IMR-90 (cell line): ENCODE data around the gene MAT2B. TPM values are rescaled to one million over a fixed set of nuclear protein-coding genes. Genes with fewer than 3 reads are reported as not detected.

Experiments used
- ATAC-seq: fragments of 200-7000 bp; cut with Tn5 transposase; 2 replicates; pipeline ENCODE4 v1.9.1; 2020; ENCODE audit warnings: low read depth, mild to moderate bottlenecking, moderate library complexity
- BruUV-seq: library from RNA; stranded (reverse); fragments of 400-500 nt; replicated peaks from 2 replicates; lab custom pipeline; 2021; lab: Mats Ljungman, UMichigan
- CTCF ChIA-PET: fragments of 300-600 bp; formaldehyde crosslinking; extraction: SDS; loops from one replicate; lab custom pipeline; 2021; ENCODE audit warnings: antibody characterized with exemption; lab: Yijun Ruan, JAX
- POLR2A ChIA-PET: fragments of 300-600 bp; sonication (Branson Sonifier 250); formaldehyde crosslinking; loops from one replicate; lab custom pipeline; 2022; ENCODE audit warnings: antibody characterized with exemption; ENCODE audit not compliant: unreplicated experiment; lab: Charles Lee
- DNase-seq: peaks from one replicate; pipeline ENCODE4 v3.0.0; 2013
- H2AFZ ChIP-seq: replicated peaks from 2 replicates; pipeline ENCODE3; 2013; ENCODE audit warnings: low read length, mild to moderate bottlenecking; ENCODE audit not compliant: poor library complexity
- H2AK5ac ChIP-seq: 2 replicates; pipeline ENCODE4 v1.6.1; 2013; ENCODE audit warnings: low read depth, low read length, inconsistent platforms
- H2AK9ac ChIP-seq: replicated peaks from 2 replicates; pipeline ENCODE3; 2013; ENCODE audit warnings: mild to moderate bottlenecking, low read depth, low read length, moderate library complexity; ENCODE audit not compliant: poor library complexity
- H2BK120ac ChIP-seq: 2 replicates; pipeline ENCODE4 v1.6.1; 2013; ENCODE audit warnings: low read depth, low read length, inconsistent platforms
- H2BK15ac ChIP-seq: 3 replicates; pipeline ENCODE4 v1.6.1; 2013; ENCODE audit warnings: low read depth, low read length, inconsistent platforms
- H2BK20ac ChIP-seq: 2 replicates; pipeline ENCODE4 v1.6.1; 2013; ENCODE audit warnings: low read depth, mild to moderate bottlenecking, inconsistent platforms, low read length, moderate library complexity
- H2BK5ac ChIP-seq: 2 replicates; pipeline ENCODE4 v1.6.1; 2013; ENCODE audit warnings: mild to moderate bottlenecking, low read depth, low read length, inconsistent platforms; ENCODE audit not compliant: poor library complexity, severe bottlenecking
- H3K14ac ChIP-seq: replicated peaks from 2 replicates; pipeline ENCODE4 v1.6.1; 2013; ENCODE audit warnings: low read depth, low read length, inconsistent platforms
- H3K18ac ChIP-seq: 2 replicates; pipeline ENCODE4 v1.6.1; 2013; ENCODE audit warnings: low read depth, low read length, control low read depth
- H3K23ac ChIP-seq: 2 replicates; pipeline ENCODE4 v1.6.1; 2013; ENCODE audit warnings: low read depth, low read length, inconsistent platforms
- H3K27ac ChIP-seq: 2 replicates; pipeline ENCODE4 v1.5.1; 2013; ENCODE audit warnings: mild to moderate bottlenecking, control low read depth, low read length; ENCODE audit not compliant: insufficient read depth
- H3K27me3 ChIP-seq: 2 replicates; pipeline ENCODE4 v1.6.1; 2013; ENCODE audit warnings: low read length; ENCODE audit not compliant: control insufficient read depth, insufficient read depth
- H3K36me3 ChIP-seq: 2 replicates; pipeline ENCODE4 v1.6.1; 2013; ENCODE audit warnings: low read length, mixed read lengths; ENCODE audit not compliant: control insufficient read depth, insufficient read depth
- H3K4ac ChIP-seq: 2 replicates; pipeline ENCODE4 v1.6.1; 2013; ENCODE audit warnings: low read depth, low read length, inconsistent platforms
- H3K4me1 ChIP-seq: 2 replicates; pipeline ENCODE4 v1.6.1; 2013; ENCODE audit warnings: low read length, mixed read lengths; ENCODE audit not compliant: control insufficient read depth, insufficient read depth
- H3K4me2 ChIP-seq: 2 replicates; pipeline ENCODE4 v1.6.1; 2013; ENCODE audit warnings: low read depth, mild to moderate bottlenecking, control low read depth, low read length, moderate library complexity
- H3K4me3 ChIP-seq: 2 replicates; pipeline ENCODE4 v1.5.1; 2013; ENCODE audit warnings: low read depth, mild to moderate bottlenecking, control low read depth, low read length, moderate library complexity; ENCODE audit not compliant: insufficient read depth
- H3K56ac ChIP-seq: 2 replicates; pipeline ENCODE4 v1.6.1; 2013; ENCODE audit warnings: low read length, inconsistent platforms; ENCODE audit not compliant: insufficient read depth; ENCODE audit errors: extremely low read depth
- H3K79me1 ChIP-seq, 2 experiments: 2 replicates each; pipeline ENCODE4 v1.6.1; 2013; ENCODE audit warnings: low read length in 2 of 2, inconsistent platforms in 1 of 2, low read depth in 1 of 2
- H3K9ac ChIP-seq: 2 replicates; pipeline ENCODE4 v1.6.1; 2013; ENCODE audit warnings: low read depth, low read length, control low read depth
- H3K9me1 ChIP-seq: 2 replicates; pipeline ENCODE4 v1.6.1; 2013; ENCODE audit warnings: low read length, inconsistent platforms; ENCODE audit not compliant: insufficient read depth
- H3K9me3 ChIP-seq: 2 replicates; pipeline ENCODE4 v1.6.1; 2013; ENCODE audit warnings: low read length; ENCODE audit not compliant: control insufficient read depth, insufficient read depth
- H4K20me1 ChIP-seq: 2 replicates; pipeline ENCODE4 v1.6.1; 2013; ENCODE audit warnings: low read length, inconsistent platforms; ENCODE audit not compliant: insufficient read depth
- H4K5ac ChIP-seq: 2 replicates; pipeline ENCODE4 v1.6.1; 2013; ENCODE audit warnings: mild to moderate bottlenecking, low read depth, low read length, control low read depth
- H4K8ac ChIP-seq, 2 experiments: 2 replicates each; pipeline ENCODE4 v1.6.1; 2013; ENCODE audit warnings: low read depth in 2 of 2, low read length in 2 of 2, control low read depth in 1 of 2, inconsistent platforms in 1 of 2
- H4K91ac ChIP-seq: 2 replicates; pipeline ENCODE4 v1.6.1; 2013; ENCODE audit warnings: low read depth, low read length, inconsistent platforms; ENCODE audit not compliant: insufficient read depth
- CEBPB ChIP-seq: IDR thresholded peaks from 2 replicates; pipeline ENCODE4 v1.6.1; 2012; ENCODE audit warnings: low read depth, low read length, improper control_type of control experiment
- FOS ChIP-seq: fragments of 150-350 bp; IDR thresholded peaks from 2 replicates; pipeline ENCODE4 v1.6.1; 2016; ENCODE audit warnings: low read depth, low read length
- WGBS, 2 experiments: methylation state at CpG; one replicate each; pipeline versions ENCODE4 v1.1.5 to v1.1.7; 2013; ENCODE audit warnings: missing lambda C conversion rate in 2 of 2; ENCODE audit not compliant: insufficient read length in 1 of 2; ENCODE audit errors: extremely low coverage in 2 of 2; 5-methylcytosine and 5-hydroxymethylcytosine counted together
- dilution Hi-C: fragments of 300-500 bp; cut with HindIII; formaldehyde crosslinking; loops from one replicate; pipeline ENCODE4 v1.14.3; 2018; ENCODE audit warnings: low sequenced_read_pairs; ENCODE audit not compliant: unreplicated experiment
- in situ Hi-C: fragments of 300-500 bp; cut with MboI; formaldehyde crosslinking; loops from 3 replicates; pipeline ENCODE4 v1.14.3; 2019; ENCODE audit warnings: low sequenced_read_pairs, inconsistent platforms, mixed read lengths
- intact Hi-C: fragments of 100-400 bp; cut with micrococcal nuclease; formaldehyde crosslinking; loops from 2 replicates; pipeline ENCODE4 v1.10.0; 2022
- polyA plus RNA-seq, 3 experiments: library from polyadenylated mRNA; depleted of rRNA; stranded (reverse); fragments of >200 nt; gene quantifications; 2 replicates each; pipeline ENCODE4 v1.2.3, GENCODE V29; 2012; ENCODE audit warnings: low replicate concordance in 1 of 3
- total RNA-seq: library from RNA; depleted of rRNA; stranded (reverse); fragments of >200 nt; gene quantifications from 2 replicates; pipeline ENCODE4 v1.2.3, GENCODE V29; 2012
- TF ChIP-seq, protein P1 (sequence below): fragments of 150-350 bp; IDR thresholded peaks from 2 replicates; pipeline ENCODE4 v1.6.1; 2017; ENCODE audit warnings: mild to moderate bottlenecking, antibody characterized with exemption, low read length, low read depth

The MAT2B gene
- total and polyA plus RNA-seq, 2 of the 4 experiments (the other 2 are of a cell fraction), result 41.7 to 80.3 TPM

DNA sequence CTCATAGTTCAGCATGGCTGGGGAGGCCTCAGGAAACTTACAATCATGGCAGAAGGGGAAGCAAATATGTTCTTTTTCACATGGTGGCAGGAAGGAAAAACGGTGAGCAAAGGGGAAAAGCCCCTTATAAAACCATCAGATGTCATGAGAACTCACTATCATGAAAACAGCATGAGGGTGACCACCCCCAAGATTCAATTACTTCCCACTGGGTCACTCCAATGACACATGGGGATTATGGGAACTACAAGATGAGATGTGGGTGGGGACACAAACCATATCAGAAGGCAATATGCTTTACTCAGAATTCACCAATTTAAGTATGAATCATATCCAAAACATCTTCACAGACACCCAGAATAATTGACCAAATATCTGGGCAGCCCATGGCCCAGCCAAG is 19.7 kb downstream of the MAT2B start:
- H2BK5ac ChIP-seq, result no peak overlapping the region
- no peak overlapping the region for H4K5ac ChIP-seq
- POLR2A ChIA-PET, result no interaction called here
- H3K4me1 ChIP-seq, result no peaks in the 10 kb centered on the region
- H3K79me1 ChIP-seq, result no peaks in the 10 kb centered on the region
- dilution Hi-C loops (no loop called here), in situ Hi-C loops (no loop called here), intact Hi-C loops (no loop called here)
- no peak overlapping the region for H3K4me3 ChIP-seq
- no peak overlapping the region for H4K8ac ChIP-seq
- no peak overlapping the region for H2BK120ac ChIP-seq
- no peak overlapping the region for H3K18ac ChIP-seq
- H4K20me1 ChIP-seq, result no peaks in the 10 kb centered on the region
- no peak overlapping the region for H3K4ac ChIP-seq
- no peaks in the 10 kb centered on the region for H3K9me1 ChIP-seq
- H3K56ac ChIP-seq, result no peak overlapping the region
- H3K9ac ChIP-seq, result no peak overlapping the region
- CTCF ChIA-PET, result no interaction called here
- no TSS peak for BruUV-seq
- no CpG with 5 or more reads among the region's 1 CpG for WGBS, 2 experiments
- ATAC-seq (no peak), DNase-seq (no peak)
- no peaks in the 10 kb centered on the region for H3K27me3 ChIP-seq
- no peak for TF ChIP-seq FOS
- TF ChIP-seq, protein P1, sequence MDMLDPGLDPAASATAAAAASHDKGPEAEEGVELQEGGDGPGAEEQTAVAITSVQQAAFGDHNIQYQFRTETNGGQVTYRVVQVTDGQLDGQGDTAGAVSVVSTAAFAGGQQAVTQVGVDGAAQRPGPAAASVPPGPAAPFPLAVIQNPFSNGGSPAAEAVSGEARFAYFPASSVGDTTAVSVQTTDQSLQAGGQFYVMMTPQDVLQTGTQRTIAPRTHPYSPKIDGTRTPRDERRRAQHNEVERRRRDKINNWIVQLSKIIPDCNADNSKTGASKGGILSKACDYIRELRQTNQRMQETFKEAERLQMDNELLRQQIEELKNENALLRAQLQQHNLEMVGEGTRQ, result no peak
- no peak for TF ChIP-seq CEBPB
- H2BK20ac ChIP-seq, result no peak overlapping the region
- no peak overlapping the region for H4K91ac ChIP-seq
- no peak overlapping the region for H3K27ac ChIP-seq
- H2AFZ ChIP-seq, result no peak overlapping the region
- no peaks in the 10 kb centered on the region for H3K9me3 ChIP-seq
- no peak overlapping the region for H2AK9ac ChIP-seq
- H3K23ac ChIP-seq, result no peak overlapping the region
- no peak overlapping the region for H3K14ac ChIP-seq
- H3K36me3 ChIP-seq, result peaks cover 7% of the 10 kb centered on the region
- no peak overlapping the region for H2BK15ac ChIP-seq
- no peak overlapping the region for H2AK5ac ChIP-seq
- H3K4me2 ChIP-seq, result no peak overlapping the region
